Activated naive CD4-positive, alpha-beta T cell (primary cell): ENCODE measurements around the gene FOSB.

Experiments
- DNase-seq, 4 experiments: peaks; one replicate each; lab custom pipeline; 2025; lab: John Stamatoyannopoulos, UW

FOSB gene

GRCh38 chr19:45484273-45484945 lies 16.6 kb downstream of the FOSB start:
- no peak for DNase-seq

- DNase-seq: peak; percentile 90 to 99 (median 97)
Observed at GRCh38 chr19:45485305-45486077, 17.7 kb downstream of the FOSB start.

- DNase-seq: no peak
Observed at GRCh38 chr19:45488708-45489107, 20.9 kb downstream of the FOSB start.

GRCh38 chr19:45489216-45489855 lies 21.5 kb downstream of the FOSB start:
- DNase-seq: no peak

GRCh38 chr19:45492137-45492626 lies 24.4 kb downstream of the FOSB start:
- DNase-seq: no peak

GRCh38 chr19:45492627-45493470 lies 25.1 kb downstream of the FOSB start:
- DNase-seq: no peak

GRCh38 chr19:45494261-45494916 lies 26.6 kb downstream of the FOSB start:
- DNase-seq: no peak

- DNase-seq: no peak
Observed at GRCh38 chr19:45495178-45495577, 27.4 kb downstream of the FOSB start.

- DNase-seq: peak in 2 of 4 experiments; percentile 11 to 33
Observed at GRCh38 chr19:45496349-45496953, 28.7 kb downstream of the FOSB start.

- no peak for DNase-seq
Observed at GRCh38 chr19:45497791-45498190, 30.0 kb downstream of the FOSB start.

- DNase-seq: peak in 2 of 4 experiments; percentile 33 to 62
Observed at GRCh38 chr19:45498411-45499195, 30.8 kb downstream of the FOSB start, which contains the start of gene PPM1N. Gene PPM1N, plus strand, starts transcription at chr19:45498443. Its CDS starts 30 bp downstream, at chr19:45498473.

GRCh38 chr19:45499196-45500180 lies 31.7 kb downstream of the FOSB start:
- peak in 2 of 4 experiments; percentile 30 to 55 for DNase-seq

- DNase-seq: no peak
Observed at GRCh38 chr19:45500918-45501729, 33.3 kb downstream of the FOSB start.

- DNase-seq: no peak
Observed at GRCh38 chr19:45501730-45502014, 33.9 kb downstream of the FOSB start.

- no peak for DNase-seq
Observed at GRCh38 chr19:45502111-45502510, 34.3 kb downstream of the FOSB start.

GRCh38 chr19:45503909-45504308 lies 36.1 kb downstream of the FOSB start:
- no peak for DNase-seq

GRCh38 chr19:45505151-45505995 lies 37.6 kb downstream of the FOSB start:
- DNase-seq: no peak
